GM12872 (cell line): Measurements from ENCODE around the gene DACT2.

Source experiments
- TF ChIP-seq, protein P1 (sequence below): IDR thresholded peaks from 3 replicates; pipeline ENCODE4 v1.5.1; 2011; ENCODE audit warnings: low read depth, mild to moderate bottlenecking, low read length, moderate library complexity; ENCODE audit not compliant: insufficient read depth

Gene DACT2

DNA sequence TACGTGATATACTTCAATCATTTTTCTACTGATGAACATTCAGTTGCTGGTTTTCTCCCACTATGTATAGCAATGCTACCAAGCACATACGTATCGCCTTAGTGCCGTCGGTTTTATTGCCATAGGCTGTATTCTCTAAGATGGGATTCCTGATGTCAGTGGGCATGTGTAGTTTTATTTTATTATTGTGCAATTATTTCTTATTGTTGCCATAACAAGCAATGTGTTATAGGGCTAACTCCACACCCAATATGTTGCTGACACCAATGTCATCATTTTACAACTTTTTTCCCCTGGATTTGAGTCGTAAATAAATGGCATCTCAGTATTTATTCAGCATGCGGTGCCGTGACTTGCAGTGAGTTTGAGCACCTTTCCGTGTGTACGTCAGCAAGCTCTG, 10.8 kb upstream of the DACT2 start:
- TF ChIP-seq, protein P1, sequence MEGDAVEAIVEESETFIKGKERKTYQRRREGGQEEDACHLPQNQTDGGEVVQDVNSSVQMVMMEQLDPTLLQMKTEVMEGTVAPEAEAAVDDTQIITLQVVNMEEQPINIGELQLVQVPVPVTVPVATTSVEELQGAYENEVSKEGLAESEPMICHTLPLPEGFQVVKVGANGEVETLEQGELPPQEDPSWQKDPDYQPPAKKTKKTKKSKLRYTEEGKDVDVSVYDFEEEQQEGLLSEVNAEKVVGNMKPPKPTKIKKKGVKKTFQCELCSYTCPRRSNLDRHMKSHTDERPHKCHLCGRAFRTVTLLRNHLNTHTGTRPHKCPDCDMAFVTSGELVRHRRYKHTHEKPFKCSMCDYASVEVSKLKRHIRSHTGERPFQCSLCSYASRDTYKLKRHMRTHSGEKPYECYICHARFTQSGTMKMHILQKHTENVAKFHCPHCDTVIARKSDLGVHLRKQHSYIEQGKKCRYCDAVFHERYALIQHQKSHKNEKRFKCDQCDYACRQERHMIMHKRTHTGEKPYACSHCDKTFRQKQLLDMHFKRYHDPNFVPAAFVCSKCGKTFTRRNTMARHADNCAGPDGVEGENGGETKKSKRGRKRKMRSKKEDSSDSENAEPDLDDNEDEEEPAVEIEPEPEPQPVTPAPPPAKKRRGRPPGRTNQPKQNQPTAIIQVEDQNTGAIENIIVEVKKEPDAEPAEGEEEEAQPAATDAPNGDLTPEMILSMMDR, result no peak

DNA sequence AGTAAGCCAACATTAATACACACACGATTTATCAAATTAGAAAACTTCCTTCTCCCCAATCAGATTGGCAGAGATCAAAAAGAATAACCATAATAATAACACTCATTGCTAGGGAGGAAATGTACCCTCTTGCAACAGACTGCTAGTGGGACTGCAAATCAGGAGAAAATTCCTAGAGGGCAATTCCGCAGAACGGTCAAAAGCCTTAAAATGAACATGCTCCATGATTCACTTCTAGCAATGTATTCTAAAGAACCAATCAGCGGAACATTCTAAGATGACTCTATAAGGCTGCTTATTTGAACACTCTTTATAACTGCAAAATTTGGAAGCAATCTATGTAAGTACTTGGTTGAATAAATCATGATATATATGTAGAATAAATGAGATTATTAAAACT, 8.5 kb upstream of the DACT2 start:
- TF ChIP-seq, protein P1, result no peak

DNA sequence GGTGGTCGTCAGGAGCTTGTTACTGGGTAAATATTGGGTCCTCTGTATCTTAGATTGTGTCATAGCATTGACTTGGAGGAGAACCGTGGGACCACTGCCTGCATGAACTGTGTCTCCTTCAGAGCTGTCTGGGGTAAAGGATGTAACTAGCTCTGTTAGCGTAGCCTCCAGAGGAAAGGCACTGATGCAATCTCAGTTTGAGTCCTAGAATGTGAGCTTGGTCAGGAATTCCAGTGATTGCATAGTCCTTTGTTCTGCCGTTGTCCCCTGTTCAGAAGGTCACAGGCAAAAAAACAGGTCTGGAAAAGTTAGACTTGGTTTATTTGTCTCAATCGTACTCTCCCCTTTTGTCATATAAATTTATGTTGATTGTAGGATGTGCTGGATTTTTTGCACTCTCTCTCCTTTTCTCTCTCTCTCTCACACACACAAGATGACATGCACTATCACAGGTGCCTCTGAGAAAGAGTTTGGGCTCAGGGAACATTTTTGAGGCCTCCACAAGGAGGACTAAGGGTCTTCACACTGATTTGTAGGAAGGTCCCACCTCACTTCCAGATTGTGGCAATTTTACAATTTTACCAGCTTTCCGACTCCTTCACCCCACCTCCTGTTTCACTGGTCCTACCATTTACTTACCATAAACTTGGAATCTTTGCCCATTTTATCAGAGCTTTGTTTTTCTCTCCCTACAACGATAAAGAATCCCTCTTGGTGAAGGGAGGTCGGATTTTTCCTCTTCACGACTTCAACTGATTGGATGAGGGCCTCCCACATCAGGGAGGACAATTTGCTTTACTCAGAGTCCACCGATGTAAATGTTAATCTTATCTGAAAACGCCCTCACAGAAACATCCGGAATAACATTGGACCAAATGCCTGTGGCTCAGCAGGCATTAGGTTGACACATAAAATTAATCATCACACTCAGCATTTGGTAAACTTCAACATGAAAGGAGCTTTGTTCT, 7.0 kb upstream of the DACT2 start:
- TF ChIP-seq, protein P1, result no peak

DNA sequence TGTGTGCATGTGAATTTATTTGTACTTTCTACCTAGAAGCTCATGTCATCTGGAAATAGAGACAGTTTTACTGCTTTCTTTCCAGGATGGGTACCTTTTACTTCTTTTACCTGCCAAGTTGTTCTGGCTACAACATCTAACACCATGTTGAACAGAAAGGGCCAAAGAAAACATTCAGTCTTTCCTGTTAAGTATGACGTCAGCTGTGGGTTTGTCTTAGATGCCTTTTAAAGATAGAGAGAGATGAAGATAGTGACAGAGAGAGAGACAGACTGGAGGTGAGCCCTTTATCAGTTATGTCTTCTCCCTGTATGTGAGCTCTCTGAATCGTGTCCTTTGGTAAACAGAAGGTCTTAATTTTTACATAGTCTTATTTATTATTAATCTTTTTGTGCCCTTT, 3.4 kb upstream of the DACT2 start:
- TF ChIP-seq, protein P1, result no peak

DNA sequence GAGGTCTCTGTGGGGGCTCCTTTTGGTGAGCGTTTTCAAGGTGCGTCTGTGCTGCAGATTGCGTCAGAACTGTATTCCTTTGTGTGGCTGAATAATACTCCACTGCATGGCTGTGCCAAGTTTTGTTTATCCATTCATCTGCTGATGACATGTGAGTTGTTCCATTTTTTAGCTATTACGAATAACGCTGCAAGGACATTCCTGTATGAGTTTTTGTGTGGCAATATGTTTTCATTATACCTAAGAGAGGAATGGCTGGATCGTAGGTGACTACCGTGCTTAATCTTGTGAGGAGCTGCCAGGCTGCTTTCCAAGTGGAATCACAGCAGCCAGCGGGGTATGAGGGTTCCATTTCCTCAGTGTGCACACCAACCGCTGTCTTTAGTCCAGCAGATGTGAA, 1.1 kb upstream of the DACT2 start:
- TF ChIP-seq, protein P1, result no peak

DNA sequence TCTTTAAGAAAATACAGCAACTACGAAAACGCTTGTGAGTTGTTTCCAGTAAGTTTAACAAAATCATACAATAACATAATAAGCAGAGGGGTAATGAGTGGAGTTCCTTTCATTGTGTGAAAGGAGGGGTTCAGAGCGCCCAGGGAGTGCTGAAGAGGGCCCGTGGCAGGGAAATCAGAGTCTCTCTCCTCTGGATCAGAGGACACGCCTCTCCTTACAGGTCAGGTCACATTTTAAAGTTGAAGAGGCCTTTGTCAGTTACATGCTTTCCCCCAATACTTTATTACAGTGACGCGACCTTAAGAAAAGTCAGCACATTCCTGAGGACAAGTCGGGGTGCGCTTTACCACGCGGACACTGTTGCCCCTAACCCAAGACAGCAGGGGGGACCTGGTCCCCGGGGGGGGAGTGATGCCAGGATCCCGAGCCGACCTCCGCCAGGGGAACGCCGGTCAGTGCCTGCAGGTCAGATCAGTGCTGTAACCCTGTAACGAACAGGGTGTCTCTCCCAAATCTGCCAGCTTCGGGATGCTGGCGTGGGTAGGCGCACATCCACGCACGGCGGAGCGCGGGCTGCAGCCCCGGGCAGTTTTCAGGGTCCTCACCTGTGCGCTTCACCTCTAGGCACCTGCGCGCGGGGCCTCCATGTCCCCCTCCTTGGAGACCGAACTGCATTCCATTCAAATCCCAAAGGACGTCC, 848 bp downstream of the DACT2 start:
- TF ChIP-seq, protein P1, result no peak

DNA sequence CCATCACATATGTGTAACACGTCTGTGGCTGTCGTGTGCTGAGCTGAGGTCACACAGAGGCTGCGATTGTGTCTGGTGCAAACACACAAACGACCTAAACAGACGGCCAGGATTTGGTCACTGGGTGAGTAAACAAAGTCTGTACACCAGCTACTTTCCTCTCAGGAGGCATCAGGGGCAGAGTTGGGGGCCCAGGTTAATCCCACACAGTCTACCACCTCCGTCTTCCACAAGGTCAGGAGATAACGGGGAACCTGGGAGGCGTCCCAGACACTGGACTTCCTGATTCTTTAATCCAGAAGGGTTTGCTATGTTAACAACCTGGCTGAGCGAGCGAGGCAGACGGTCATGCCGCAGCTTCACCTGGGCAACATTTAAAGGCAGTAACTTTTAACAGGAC, 1.5 kb downstream of the DACT2 start:
- TF ChIP-seq, protein P1, result no peak
